ENCODE results near the gene PLPP4. TPM values are rescaled to one million over a fixed set of nuclear protein-coding genes. Genes with fewer than 3 reads are reported as not detected.
A peak's percentile ranks its signal among the peaks of the same experiment; 100 is the strongest.

Gene PLPP4
- total and polyA plus RNA-seq, 2 donors (not counting 3 experiments of a cell fraction or from before 2014, with no cell fraction given) = 15.5 to 36.4 TPM

DNA sequence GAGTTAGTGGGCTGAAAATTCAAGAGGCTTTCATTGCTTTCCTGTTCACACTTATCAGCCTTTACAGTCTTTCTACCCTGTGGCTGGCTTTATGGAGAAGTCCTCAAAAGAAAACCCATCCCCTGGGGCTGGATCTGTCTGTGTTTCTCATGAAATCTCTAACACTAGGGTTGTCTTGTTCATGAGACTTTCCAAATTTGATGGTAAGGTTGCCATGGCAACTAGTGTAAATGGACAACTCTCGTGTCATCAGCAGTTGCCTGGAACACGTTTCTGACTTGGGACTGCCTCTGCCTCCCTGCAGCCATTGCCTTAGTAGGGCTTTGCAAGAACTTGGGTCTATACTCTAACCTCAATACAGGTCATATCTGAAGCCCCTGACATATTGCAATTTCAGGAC is 35.8 kb upstream of the PLPP4 start:
- Histone ChIP-seq H3K79me2 (ENCODE audit: control insufficient read depth, insufficient read depth, low read length) (no peaks in the 10 kb centered on the region), H3K9me3 (replicated peaks; ENCODE audit: control insufficient read depth, insufficient read depth, low read length) (no peaks in the 10 kb centered on the region), H2AFZ (ENCODE audit: low read depth, low read length) (no peak overlapping the region), H3K27ac (ENCODE audit: insufficient read depth, low read depth, low read length) (no peak overlapping the region), H3K4me1 (ENCODE audit: control insufficient read depth, extremely low read depth, insufficient read depth, low read length) (peaks cover 35% of the 10 kb centered on the region), H4K20me1 (replicated peaks; ENCODE audit: control insufficient read depth, extremely low read depth, insufficient read depth, low read length) (no peaks in the 10 kb centered on the region), H3K4me3 (replicated peaks in 1 of 3; ENCODE audit: insufficient read depth in 1 of 3, low read depth in 1 of 3, low read length in 3 of 3) (no peak overlapping the region), H3K4me2 (ENCODE audit: insufficient read depth, low read length) (no peak overlapping the region), H3K27me3 (ENCODE audit: control insufficient read depth in 2 of 2, insufficient read depth in 2 of 2, low read length in 2 of 2) (no peaks in the 10 kb centered on the region), H3K9me1 (replicated peaks; ENCODE audit: control insufficient read depth, extremely low read depth, insufficient read depth, low read length) (no peaks in the 10 kb centered on the region), H3K9ac (replicated peaks; ENCODE audit: extremely low read depth, insufficient read depth, low read length) (no peak overlapping the region), H3K36me3 (ENCODE audit: control insufficient read depth in 2 of 2, extremely low read depth in 1 of 2, insufficient read depth in 2 of 2, low read length in 2 of 2) (no peaks in the 10 kb centered on the region)
- DNase-seq (ENCODE audit: low read depth, low spot score) = no peak
- ChIA-PET POLR2A (no interaction called here), CTCF (no interaction called here)
- dilution Hi-C loops (cut with MboI; ENCODE audit: extremely low pct_ligation_motif_present, low sequenced_read_pairs) (no loop called here), intact Hi-C loops (cut with micrococcal nuclease) (no loop called here)
- BruUV-seq (replicated peaks) = no TSS peak
- FAIRE-seq = no peak
- no peak for TF ChIP-seq GATA2 (IDR thresholded peaks at IDR 0.05; ENCODE audit: insufficient read depth, insufficient read length, low read depth, low read length)
- no peak for TF ChIP-seq FOS (IDR thresholded peaks at IDR 0.05; ENCODE audit: borderline replicate concordance, insufficient read depth, low read length)
- TF ChIP-seq, protein P1, sequence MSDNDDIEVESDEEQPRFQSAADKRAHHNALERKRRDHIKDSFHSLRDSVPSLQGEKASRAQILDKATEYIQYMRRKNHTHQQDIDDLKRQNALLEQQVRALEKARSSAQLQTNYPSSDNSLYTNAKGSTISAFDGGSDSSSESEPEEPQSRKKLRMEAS (IDR thresholded peaks at IDR 0.05; ENCODE audit: insufficient read depth, insufficient read length) = no peak

DNA sequence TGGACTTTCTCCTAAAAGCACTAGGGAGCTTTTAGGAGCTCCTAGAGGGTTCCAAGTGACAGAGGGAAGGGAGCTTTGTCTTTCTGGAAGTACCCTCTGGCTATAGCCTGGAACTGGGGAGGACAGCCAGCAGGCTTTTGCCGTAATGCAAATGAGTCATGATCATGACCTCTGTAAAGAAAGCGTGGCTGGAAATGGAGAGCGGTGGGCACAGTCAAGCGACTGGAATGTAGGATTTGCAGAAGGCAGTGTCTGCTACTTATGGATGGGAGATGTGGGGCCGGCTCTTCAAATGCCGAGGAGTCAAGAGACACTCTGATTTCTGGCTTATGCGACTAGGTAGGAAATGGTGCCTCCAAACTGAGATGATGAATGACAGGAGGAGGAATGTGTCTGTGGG is 34.6 kb upstream of the PLPP4 start:
- dilution Hi-C loops (cut with MboI; ENCODE audit: extremely low pct_ligation_motif_present, low sequenced_read_pairs) (no loop called here), intact Hi-C loops (cut with micrococcal nuclease) (loop anchor here (2.0 kb wide), 2 partner anchors 218 to 520 kb away; no protein-coding TSS in a partner anchor)
- BruUV-seq (replicated peaks) = no TSS peak
- no peak overlapping the region for H3K4me3 ChIP-seq (replicated peaks in 1 of 3; ENCODE audit: insufficient read depth in 1 of 3, low read depth in 1 of 3, low read length in 3 of 3)
- DNase-seq (ENCODE audit: low read depth, low spot score) = peak; percentile 55
- peak overlapping the region; percentile 70 for H2AFZ ChIP-seq (ENCODE audit: low read depth, low read length)
- H3K4me1 ChIP-seq (ENCODE audit: control insufficient read depth, extremely low read depth, insufficient read depth, low read length) = peaks cover 42% of the 10 kb centered on the region
- peak overlapping the region; percentile 86 for H3K27ac ChIP-seq (ENCODE audit: insufficient read depth, low read depth, low read length)
- H3K27me3 ChIP-seq (ENCODE audit: control insufficient read depth in 2 of 2, insufficient read depth in 2 of 2, low read length in 2 of 2) = no peaks in the 10 kb centered on the region
- TF ChIP-seq, protein P1 (IDR thresholded peaks at IDR 0.05; ENCODE audit: insufficient read depth, insufficient read length) = no peak
- TF ChIP-seq, protein P2, sequence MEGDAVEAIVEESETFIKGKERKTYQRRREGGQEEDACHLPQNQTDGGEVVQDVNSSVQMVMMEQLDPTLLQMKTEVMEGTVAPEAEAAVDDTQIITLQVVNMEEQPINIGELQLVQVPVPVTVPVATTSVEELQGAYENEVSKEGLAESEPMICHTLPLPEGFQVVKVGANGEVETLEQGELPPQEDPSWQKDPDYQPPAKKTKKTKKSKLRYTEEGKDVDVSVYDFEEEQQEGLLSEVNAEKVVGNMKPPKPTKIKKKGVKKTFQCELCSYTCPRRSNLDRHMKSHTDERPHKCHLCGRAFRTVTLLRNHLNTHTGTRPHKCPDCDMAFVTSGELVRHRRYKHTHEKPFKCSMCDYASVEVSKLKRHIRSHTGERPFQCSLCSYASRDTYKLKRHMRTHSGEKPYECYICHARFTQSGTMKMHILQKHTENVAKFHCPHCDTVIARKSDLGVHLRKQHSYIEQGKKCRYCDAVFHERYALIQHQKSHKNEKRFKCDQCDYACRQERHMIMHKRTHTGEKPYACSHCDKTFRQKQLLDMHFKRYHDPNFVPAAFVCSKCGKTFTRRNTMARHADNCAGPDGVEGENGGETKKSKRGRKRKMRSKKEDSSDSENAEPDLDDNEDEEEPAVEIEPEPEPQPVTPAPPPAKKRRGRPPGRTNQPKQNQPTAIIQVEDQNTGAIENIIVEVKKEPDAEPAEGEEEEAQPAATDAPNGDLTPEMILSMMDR (IDR thresholded peaks at IDR 0.05; ENCODE audit: extremely low read depth in 1 of 2, insufficient read depth in 1 of 2, low read depth in 1 of 2, low read length in 2 of 2) = no peak
- TF ChIP-seq POLR2AphosphoS5 (IDR thresholded peaks at IDR 0.05; ENCODE audit: insufficient read depth, low read depth, low read length) (no peak), EZH2 (IDR thresholded peaks at IDR 0.05; ENCODE audit: borderline replicate concordance, low read depth, low read length, severe bottlenecking) (no peak), GATA2 (IDR thresholded peaks at IDR 0.05; ENCODE audit: insufficient read depth, insufficient read length, low read depth, low read length) (no peak), FOS (IDR thresholded peaks at IDR 0.05; ENCODE audit: borderline replicate concordance, insufficient read depth, low read length) (peak; percentile 53), JUN (IDR thresholded peaks at IDR 0.05; ENCODE audit: borderline replicate concordance, insufficient read depth, insufficient read length, low read depth) (peak; percentile 33), MYC (IDR thresholded peaks at IDR 0.05; ENCODE audit: low read depth, low read length) (no peak), POLR2A (IDR thresholded peaks at IDR 0.05; ENCODE audit: low read depth, low read length) (no peak)
- ChIA-PET POLR2A (no interaction called here), CTCF (interaction anchor here (0.6 to 3.2 kb wide), 33 partner anchors 10 to 452 kb away, joined by 3 to 45 read pairs (median 6); partner anchors contain the start of gene PLPP4)
- peak; percentile 35 for FAIRE-seq
- H4K20me1 ChIP-seq (replicated peaks; ENCODE audit: control insufficient read depth, extremely low read depth, insufficient read depth, low read length) = no peaks in the 10 kb centered on the region
- H3K79me2 ChIP-seq (ENCODE audit: control insufficient read depth, insufficient read depth, low read length) = no peaks in the 10 kb centered on the region
- no peaks in the 10 kb centered on the region for H3K9me3 ChIP-seq (replicated peaks; ENCODE audit: control insufficient read depth, insufficient read depth, low read length)
- no peak overlapping the region for H3K9ac ChIP-seq (replicated peaks; ENCODE audit: extremely low read depth, insufficient read depth, low read length)
- no peaks in the 10 kb centered on the region for H3K36me3 ChIP-seq (ENCODE audit: control insufficient read depth in 2 of 2, extremely low read depth in 1 of 2, insufficient read depth in 2 of 2, low read length in 2 of 2)
- no peaks in the 10 kb centered on the region for H3K9me1 ChIP-seq (replicated peaks; ENCODE audit: control insufficient read depth, extremely low read depth, insufficient read depth, low read length)
- no peak overlapping the region for H3K4me2 ChIP-seq (ENCODE audit: insufficient read depth, low read length)
